ENCODE results near the gene NETO1. TPM values are rescaled to one million over a fixed set of nuclear protein-coding genes. Genes with fewer than 3 reads are reported as not detected.

NETO1 gene
- polyA plus RNA-seq, 4 donors: 0.04 to 0.06 TPM; not detected in 2

GRCh38 chr18:72849671-72850070 lies 18.1 kb downstream of the NETO1 start:
- 60 to 66% (median 64%) methylated on average over 3 of the region's 3 CpGs for WGBS, 3 donors

GRCh38 chr18:72848503-72849237 lies 19.1 kb downstream of the NETO1 start:
- H3K4me3 ChIP-seq (ENCODE audit: low read depth in 1 of 3, low read length in 3 of 3): no peak overlapping the region
- no peaks in the 10 kb centered on the region for H3K4me1 ChIP-seq (ENCODE audit: control insufficient read depth in 3 of 3, insufficient read depth in 2 of 3, low read depth in 1 of 3, low read length in 2 of 3)
- H3K9me3 ChIP-seq (ENCODE audit: control insufficient read depth in 2 of 2, insufficient read depth in 1 of 2, low read depth in 1 of 2, low read length in 1 of 2): no peaks in the 10 kb centered on the region
- DNase-seq: no peak
- H3K27me3 ChIP-seq (ENCODE audit: control insufficient read depth in 3 of 3, insufficient read depth in 3 of 3, low read length in 3 of 3): no peaks in the 10 kb centered on the region
- H3K27ac ChIP-seq (ENCODE audit: low read depth in 1 of 3, low read length in 2 of 3): no peak overlapping the region
- 26 to 80% (median 42%) methylated on average over 1 of the region's 1 CpG for WGBS, 3 donors
- no peaks in the 10 kb centered on the region for H3K36me3 ChIP-seq (ENCODE audit: control insufficient read depth in 3 of 3, insufficient read depth in 2 of 3, low read depth in 1 of 3, low read length in 3 of 3)
- FAIRE-seq: no peak

More at GRCh38 chr18:72849671-72850070, 18.1 kb downstream of the NETO1 start:
- Histone ChIP-seq H3K27ac (ENCODE audit: low read depth in 1 of 3, low read length in 2 of 3) (no peak overlapping the region), H3K9me3 (ENCODE audit: control insufficient read depth in 2 of 2, insufficient read depth in 1 of 2, low read depth in 1 of 2, low read length in 1 of 2) (no peaks in the 10 kb centered on the region), H3K4me3 (ENCODE audit: low read depth in 1 of 3, low read length in 3 of 3) (no peak overlapping the region), H3K4me1 (ENCODE audit: control insufficient read depth in 3 of 3, insufficient read depth in 2 of 3, low read depth in 1 of 3, low read length in 2 of 3) (no peaks in the 10 kb centered on the region), H3K27me3 (ENCODE audit: control insufficient read depth in 3 of 3, insufficient read depth in 3 of 3, low read length in 3 of 3) (no peaks in the 10 kb centered on the region), H3K36me3 (ENCODE audit: control insufficient read depth in 3 of 3, insufficient read depth in 2 of 3, low read depth in 1 of 3, low read length in 3 of 3) (no peaks in the 10 kb centered on the region)
- no peak for FAIRE-seq
- no peak for DNase-seq

GRCh38 chr18:72847771-72848170 lies 20.0 kb downstream of the NETO1 start:
- DNase-seq: no peak
- no peaks in the 10 kb centered on the region for H3K4me1 ChIP-seq (ENCODE audit: control insufficient read depth in 3 of 3, insufficient read depth in 2 of 3, low read depth in 1 of 3, low read length in 2 of 3)
- H3K9me3 ChIP-seq (ENCODE audit: control insufficient read depth in 2 of 2, insufficient read depth in 1 of 2, low read depth in 1 of 2, low read length in 1 of 2): no peaks in the 10 kb centered on the region
- WGBS, 3 donors: 77 to 88% (median 88%) methylated on average over 1 of the region's 1 CpG
- no peaks in the 10 kb centered on the region for H3K27me3 ChIP-seq (ENCODE audit: control insufficient read depth in 3 of 3, insufficient read depth in 3 of 3, low read length in 3 of 3)
- no peak overlapping the region for H3K4me3 ChIP-seq (ENCODE audit: low read depth in 1 of 3, low read length in 3 of 3)
- no peaks in the 10 kb centered on the region for H3K36me3 ChIP-seq (ENCODE audit: control insufficient read depth in 3 of 3, insufficient read depth in 2 of 3, low read depth in 1 of 3, low read length in 3 of 3)
- H3K27ac ChIP-seq (ENCODE audit: low read depth in 1 of 3, low read length in 2 of 3): no peak overlapping the region
- no peak for FAIRE-seq

DNA sequence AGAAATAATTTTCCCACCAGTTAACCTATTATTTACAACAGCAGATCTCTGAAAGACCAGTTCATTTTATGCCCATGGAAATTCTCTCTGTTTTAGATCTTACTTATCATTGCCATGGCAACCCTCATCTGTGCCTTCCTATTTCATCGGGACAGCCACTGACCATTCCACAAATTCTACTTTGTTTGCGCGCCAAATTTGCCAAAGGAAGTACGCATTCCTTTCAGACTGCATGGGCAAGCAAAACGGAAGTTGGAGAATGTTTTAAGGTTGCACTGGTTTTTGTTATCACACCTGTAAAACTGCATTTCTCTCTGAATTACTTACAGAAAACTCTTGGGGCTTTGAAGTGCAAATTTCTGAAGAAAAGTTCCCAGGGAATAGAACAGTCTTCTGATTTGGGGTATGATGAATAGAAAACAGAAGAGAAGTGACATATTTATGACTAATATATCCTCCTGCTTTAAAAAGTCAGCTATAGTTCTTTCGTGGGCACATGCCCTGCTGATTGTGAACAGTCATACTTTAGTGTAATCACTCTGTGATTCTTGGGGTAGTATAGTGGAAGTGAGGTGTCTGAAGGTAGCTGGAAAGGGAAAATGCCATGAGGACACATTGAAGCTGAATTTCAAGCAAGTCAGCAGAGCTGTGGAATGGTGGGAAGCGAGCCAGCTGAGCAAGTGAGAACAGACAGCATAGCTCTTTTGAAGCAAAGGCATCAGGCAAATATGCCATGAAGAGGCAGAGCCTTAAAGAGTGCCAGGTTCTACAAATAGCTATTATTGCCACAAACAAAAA lies 20.9 kb downstream of the NETO1 start:
- H3K27me3 ChIP-seq (ENCODE audit: control insufficient read depth in 3 of 3, insufficient read depth in 3 of 3, low read length in 3 of 3): no peaks in the 10 kb centered on the region
- H3K9me3 ChIP-seq (ENCODE audit: control insufficient read depth in 2 of 2, insufficient read depth in 1 of 2, low read depth in 1 of 2, low read length in 1 of 2): no peaks in the 10 kb centered on the region
- FAIRE-seq (no peak), DNase-seq (no peak)
- H3K36me3 ChIP-seq (ENCODE audit: control insufficient read depth in 3 of 3, insufficient read depth in 2 of 3, low read depth in 1 of 3, low read length in 3 of 3): no peaks in the 10 kb centered on the region
- 59 to 71% (median 67%) methylated on average over 7 of the region's 7 CpGs for WGBS, 3 donors
- no peaks in the 10 kb centered on the region for H3K4me1 ChIP-seq (ENCODE audit: control insufficient read depth in 3 of 3, insufficient read depth in 2 of 3, low read depth in 1 of 3, low read length in 2 of 3)
- H3K27ac ChIP-seq (ENCODE audit: low read depth in 1 of 3, low read length in 2 of 3): no peak overlapping the region
- H3K4me3 ChIP-seq (ENCODE audit: low read depth in 1 of 3, low read length in 3 of 3): no peak overlapping the region

- H3K9me3 ChIP-seq (ENCODE audit: control insufficient read depth in 2 of 2, insufficient read depth in 1 of 2, low read depth in 1 of 2, low read length in 1 of 2): no peaks in the 10 kb centered on the region
- FAIRE-seq: no peak
- no peak overlapping the region for H3K4me3 ChIP-seq (ENCODE audit: low read depth in 1 of 3, low read length in 3 of 3)
- WGBS, 3 donors: 78 to 88% (median 78%) methylated on average over 8 of the region's 8 CpGs
- no peaks in the 10 kb centered on the region for H3K4me1 ChIP-seq (ENCODE audit: control insufficient read depth in 3 of 3, insufficient read depth in 2 of 3, low read depth in 1 of 3, low read length in 2 of 3)
- no peaks in the 10 kb centered on the region for H3K36me3 ChIP-seq (ENCODE audit: control insufficient read depth in 3 of 3, insufficient read depth in 2 of 3, low read depth in 1 of 3, low read length in 3 of 3)
- no peak overlapping the region for H3K27ac ChIP-seq (ENCODE audit: low read depth in 1 of 3, low read length in 2 of 3)
- no peak for DNase-seq
- no peaks in the 10 kb centered on the region for H3K27me3 ChIP-seq (ENCODE audit: control insufficient read depth in 3 of 3, insufficient read depth in 3 of 3, low read length in 3 of 3)
Observed at GRCh38 chr18:72843743-72844142, 24.0 kb downstream of the NETO1 start.

DNA sequence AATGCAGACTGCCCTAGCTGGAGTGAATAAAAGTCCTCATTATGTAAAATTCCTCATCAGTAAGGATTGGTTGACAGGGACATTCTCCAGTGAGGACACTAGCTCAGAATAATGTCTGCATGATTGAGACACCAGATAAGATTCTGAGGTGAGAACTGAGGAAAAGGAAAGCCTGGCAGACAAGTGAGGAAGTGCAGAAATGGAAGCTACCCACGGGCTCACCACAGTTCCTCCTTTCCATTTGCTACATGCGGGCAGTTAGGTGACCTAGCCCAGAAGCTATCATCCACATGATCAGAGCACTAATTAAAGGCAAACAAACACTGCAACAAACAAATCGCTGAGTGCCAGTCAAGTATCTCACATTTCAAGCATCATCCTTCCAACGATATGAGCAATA lies 27.7 kb downstream of the NETO1 start:
- Histone ChIP-seq H3K4me3 (ENCODE audit: low read depth in 1 of 3, low read length in 3 of 3) (no peak overlapping the region), H3K36me3 (ENCODE audit: control insufficient read depth in 3 of 3, insufficient read depth in 2 of 3, low read depth in 1 of 3, low read length in 3 of 3) (no peaks in the 10 kb centered on the region), H3K27ac (ENCODE audit: low read depth in 1 of 3, low read length in 2 of 3) (no peak overlapping the region), H3K9me3 (ENCODE audit: control insufficient read depth in 2 of 2, insufficient read depth in 1 of 2, low read depth in 1 of 2, low read length in 1 of 2) (no peaks in the 10 kb centered on the region), H3K27me3 (ENCODE audit: control insufficient read depth in 3 of 3, insufficient read depth in 3 of 3, low read length in 3 of 3) (no peaks in the 10 kb centered on the region), H3K4me1 (ENCODE audit: control insufficient read depth in 3 of 3, insufficient read depth in 2 of 3, low read depth in 1 of 3, low read length in 2 of 3) (no peaks in the 10 kb centered on the region)
- FAIRE-seq (no peak), DNase-seq (no peak)
- WGBS, 3 donors: 13 to 39% (median 30%) methylated on average over 4 of the region's 4 CpGs

- WGBS, 3 donors: 66 to 79% (median 69%) methylated on average over 3 of the region's 3 CpGs
- Histone ChIP-seq H3K4me1 (ENCODE audit: control insufficient read depth in 3 of 3, insufficient read depth in 2 of 3, low read depth in 1 of 3, low read length in 2 of 3) (no peaks in the 10 kb centered on the region), H3K27ac (ENCODE audit: low read depth in 1 of 3, low read length in 2 of 3) (no peak overlapping the region), H3K27me3 (ENCODE audit: control insufficient read depth in 3 of 3, insufficient read depth in 3 of 3, low read length in 3 of 3) (no peaks in the 10 kb centered on the region), H3K9me3 (ENCODE audit: control insufficient read depth in 2 of 2, insufficient read depth in 1 of 2, low read depth in 1 of 2, low read length in 1 of 2) (no peaks in the 10 kb centered on the region), H3K36me3 (ENCODE audit: control insufficient read depth in 3 of 3, insufficient read depth in 2 of 3, low read depth in 1 of 3, low read length in 3 of 3) (no peaks in the 10 kb centered on the region), H3K4me3 (ENCODE audit: low read depth in 1 of 3, low read length in 3 of 3) (no peak overlapping the region)
- no peak for DNase-seq
- no peak for FAIRE-seq
Observed at GRCh38 chr18:72834731-72835130, 33.1 kb downstream of the NETO1 start.

DNA sequence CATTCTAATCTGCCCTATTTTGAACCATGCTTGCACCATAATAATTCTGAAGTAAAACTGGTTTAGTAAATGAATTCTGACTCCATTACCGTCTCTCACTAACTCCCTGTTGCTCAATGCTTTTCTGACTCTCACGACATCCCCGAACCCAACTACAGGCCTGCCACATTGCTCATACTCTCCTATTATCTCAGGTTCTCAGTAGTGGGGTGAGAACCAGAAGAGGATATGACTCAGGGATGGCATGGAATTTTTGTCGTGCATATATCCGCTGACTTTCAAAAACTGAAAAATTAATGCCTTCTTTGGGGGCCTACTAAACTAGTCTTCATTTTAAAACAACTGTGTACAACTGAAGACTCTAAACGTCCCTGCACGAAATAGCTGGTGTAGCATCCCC lies 34.3 kb downstream of the NETO1 start:
- no peak for FAIRE-seq
- Histone ChIP-seq H3K27me3 (ENCODE audit: control insufficient read depth in 3 of 3, insufficient read depth in 3 of 3, low read length in 3 of 3) (no peaks in the 10 kb centered on the region), H3K27ac (ENCODE audit: low read depth in 1 of 3, low read length in 2 of 3) (no peak overlapping the region), H3K36me3 (ENCODE audit: control insufficient read depth in 3 of 3, insufficient read depth in 2 of 3, low read depth in 1 of 3, low read length in 3 of 3) (no peaks in the 10 kb centered on the region), H3K4me1 (ENCODE audit: control insufficient read depth in 3 of 3, insufficient read depth in 2 of 3, low read depth in 1 of 3, low read length in 2 of 3) (no peaks in the 10 kb centered on the region), H3K4me3 (ENCODE audit: low read depth in 1 of 3, low read length in 3 of 3) (no peak overlapping the region), H3K9me3 (ENCODE audit: control insufficient read depth in 2 of 2, insufficient read depth in 1 of 2, low read depth in 1 of 2, low read length in 1 of 2) (no peaks in the 10 kb centered on the region)
- no peak for DNase-seq
- 89 to 91% (median 90%) methylated on average over 7 of the region's 7 CpGs for WGBS, 3 donors
